HEK293T (cell line): ENCODE measurements around the gene ECPAS.

Experiments used
- ARNT ChIP-seq: fragments of 450-650 bp; IDR thresholded peaks from 2 replicates; pipeline ENCODE4 v1.6.1; 2017; ENCODE audit warnings: mild to moderate bottlenecking
- BHLHE40 ChIP-seq: fragments of 450-650 bp; IDR thresholded peaks from 2 replicates; pipeline ENCODE4 v1.6.1; 2016; ENCODE audit warnings: mild to moderate bottlenecking, moderate library complexity, borderline replicate concordance
- CTBP1 ChIP-seq: fragments of 450-650 bp; IDR thresholded peaks from 2 replicates; pipeline ENCODE4 v1.6.1; 2016; ENCODE audit warnings: borderline replicate concordance
- ELF4 ChIP-seq: fragments of 450-650 bp; IDR thresholded peaks from 2 replicates; pipeline ENCODE4 v1.6.1; 2017; ENCODE audit warnings: antibody characterized with exemption
- FOXA1 ChIP-seq: fragments of 450-650 bp; IDR thresholded peaks from 2 replicates; pipeline ENCODE4 v1.6.1; 2016; ENCODE audit warnings: mild to moderate bottlenecking
- FOXK2 ChIP-seq: fragments of 450-650 bp; IDR thresholded peaks from 2 replicates; pipeline ENCODE4 v1.6.1; 2016; ENCODE audit warnings: mild to moderate bottlenecking
- FOXM1 ChIP-seq: fragments of 450-650 bp; IDR thresholded peaks from 2 replicates; pipeline ENCODE4 v1.6.1; 2017; ENCODE audit warnings: mild to moderate bottlenecking, borderline replicate concordance
- HDGF ChIP-seq: fragments of 450-650 bp; IDR thresholded peaks from 2 replicates; pipeline ENCODE4 v1.6.1; 2017; ENCODE audit warnings: antibody characterized with exemption, borderline replicate concordance
- NFRKB ChIP-seq: fragments of 450-650 bp; IDR thresholded peaks from 2 replicates; pipeline ENCODE4 v1.6.1; 2016; ENCODE audit warnings: mild to moderate bottlenecking, moderate library complexity
- SP1 ChIP-seq: fragments of 450-650 bp; IDR thresholded peaks from 2 replicates; pipeline ENCODE4 v1.6.1; 2017
- TARDBP ChIP-seq: fragments of 450-650 bp; IDR thresholded peaks from 2 replicates; pipeline ENCODE4 v1.6.1; 2016
- ZNF384 ChIP-seq: fragments of 450-650 bp; IDR thresholded peaks from 2 replicates; pipeline ENCODE4 v1.6.1; 2016

- TF ChIP-seq FOXK2: no peak
- no peak for TF ChIP-seq CTBP1
- no peak for TF ChIP-seq FOXM1
- no peak for TF ChIP-seq FOXA1
- TF ChIP-seq ELF4: no peak
- no peak for TF ChIP-seq ZNF384
- TF ChIP-seq SP1: no peak
- no peak for TF ChIP-seq ARNT
- TF ChIP-seq NFRKB: no peak
- no peak for TF ChIP-seq TARDBP
- TF ChIP-seq BHLHE40: no peak
- TF ChIP-seq HDGF: no peak
Measured at GRCh38 chr9:111458139-111459009, 25.8 kb downstream of the ECPAS start.
